Ovary (tissue), 3 donors: Measurements from ENCODE around the gene SH3PXD2A.

Experiments used
- EP300 ChIP-seq: sonication (generic); formaldehyde crosslinking; IDR thresholded peaks from one replicate; pipeline ENCODE4 v1.6.1; 2017; ENCODE audit warnings: antibody characterized with exemption
- POLR2A ChIP-seq: fragments of 450-650 bp; IDR thresholded peaks from one replicate; pipeline ENCODE4 v1.6.1; 2017; ENCODE audit warnings: antibody characterized with exemption, mild to moderate bottlenecking, moderate library complexity
- TF ChIP-seq, protein P1 (sequence below), 3 donors: fragments of 450-650 bp in 2 of 3; fragments of 200-600 bp in 1 of 3; IDR thresholded peaks; one replicate each; pipeline versions ENCODE4 v1.5.1 to v1.8.0; 2016 to 2022; ENCODE audit warnings: antibody characterized with exemption in 3 of 3, mild to moderate bottlenecking in 1 of 3
- donor health status: DM: no; HTN: no; CAD: no.

DNA sequence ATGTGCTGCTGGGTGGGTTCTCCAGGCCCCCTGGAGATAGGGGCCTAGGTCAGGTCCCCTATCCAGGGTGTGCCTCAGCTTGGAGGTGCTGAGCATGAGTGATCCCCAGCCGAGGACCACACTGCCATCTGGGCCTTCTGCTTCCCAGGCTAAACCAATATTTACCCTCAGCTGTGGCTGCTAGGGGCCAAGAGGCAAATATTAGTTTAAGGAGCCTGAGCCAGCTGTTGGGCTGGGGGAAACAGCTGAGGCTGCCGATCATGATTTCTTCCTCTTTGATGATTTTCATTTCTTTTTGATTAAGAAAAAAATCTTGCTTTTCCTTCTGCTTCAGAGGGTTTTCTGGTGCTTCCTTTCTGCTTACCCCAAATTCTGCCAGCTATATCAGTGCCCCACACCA is 278.5 kb downstream of the SH3PXD2A start:
- TF ChIP-seq, protein P1, sequence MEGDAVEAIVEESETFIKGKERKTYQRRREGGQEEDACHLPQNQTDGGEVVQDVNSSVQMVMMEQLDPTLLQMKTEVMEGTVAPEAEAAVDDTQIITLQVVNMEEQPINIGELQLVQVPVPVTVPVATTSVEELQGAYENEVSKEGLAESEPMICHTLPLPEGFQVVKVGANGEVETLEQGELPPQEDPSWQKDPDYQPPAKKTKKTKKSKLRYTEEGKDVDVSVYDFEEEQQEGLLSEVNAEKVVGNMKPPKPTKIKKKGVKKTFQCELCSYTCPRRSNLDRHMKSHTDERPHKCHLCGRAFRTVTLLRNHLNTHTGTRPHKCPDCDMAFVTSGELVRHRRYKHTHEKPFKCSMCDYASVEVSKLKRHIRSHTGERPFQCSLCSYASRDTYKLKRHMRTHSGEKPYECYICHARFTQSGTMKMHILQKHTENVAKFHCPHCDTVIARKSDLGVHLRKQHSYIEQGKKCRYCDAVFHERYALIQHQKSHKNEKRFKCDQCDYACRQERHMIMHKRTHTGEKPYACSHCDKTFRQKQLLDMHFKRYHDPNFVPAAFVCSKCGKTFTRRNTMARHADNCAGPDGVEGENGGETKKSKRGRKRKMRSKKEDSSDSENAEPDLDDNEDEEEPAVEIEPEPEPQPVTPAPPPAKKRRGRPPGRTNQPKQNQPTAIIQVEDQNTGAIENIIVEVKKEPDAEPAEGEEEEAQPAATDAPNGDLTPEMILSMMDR (IDR thresholded peaks at IDR 0.05), result no peak
- TF ChIP-seq POLR2A, result no peak
- no peak for TF ChIP-seq EP300
